ENCODE data around the gene BBS12.
"Not testable (repeated sequence)": the region's sequence is repeated elsewhere in the genome, so short reads cannot be mapped to it uniquely, and the experiment has no call there.

BBS12 gene

GRCh38 chr4:122765692-122766352 lies 33.3 kb downstream of the BBS12 start:
- DNase-seq (ENCODE audit: low read depth) = no peak

GRCh38 chr4:122766353-122766705 lies 33.8 kb downstream of the BBS12 start:
- DNase-seq (ENCODE audit: low read depth) = no peak

GRCh38 chr4:122766950-122767349 lies 34.4 kb downstream of the BBS12 start:
- DNase-seq (ENCODE audit: low read depth) = no peak

- DNase-seq (ENCODE audit: low read depth) = no peak
Observed at GRCh38 chr4:122771724-122772123, 39.2 kb downstream of the BBS12 start.

GRCh38 chr4:122772311-122772710 lies 39.8 kb downstream of the BBS12 start:
- no peak for DNase-seq (ENCODE audit: low read depth)

- DNase-seq (ENCODE audit: low read depth) = no peak
Observed at GRCh38 chr4:122772986-122773385, 40.5 kb downstream of the BBS12 start.

- DNase-seq (ENCODE audit: low read depth) = no peak
Observed at GRCh38 chr4:122775039-122775438, 42.5 kb downstream of the BBS12 start.

GRCh38 chr4:122775987-122776836 lies 43.7 kb downstream of the BBS12 start:
- no peak for DNase-seq (ENCODE audit: low read depth)

GRCh38 chr4:122776916-122777315 lies 44.4 kb downstream of the BBS12 start:
- DNase-seq (ENCODE audit: low read depth) = no peak

- DNase-seq (ENCODE audit: low read depth) = no peak
Observed at GRCh38 chr4:122777846-122778673, 45.6 kb downstream of the BBS12 start.

- DNase-seq (ENCODE audit: low read depth) = no peak
Observed at GRCh38 chr4:122781486-122781885, 49.0 kb downstream of the BBS12 start.

- DNase-seq (ENCODE audit: low read depth) = no peak
Observed at GRCh38 chr4:122783301-122784215, 51.1 kb downstream of the BBS12 start.

GRCh38 chr4:122784261-122784660 lies 51.8 kb downstream of the BBS12 start:
- DNase-seq (ENCODE audit: low read depth) = no peak

- DNase-seq (ENCODE audit: low read depth) = no peak
Observed at GRCh38 chr4:122785099-122785498, 52.6 kb downstream of the BBS12 start.

GRCh38 chr4:122786296-122786695 lies 53.8 kb downstream of the BBS12 start:
- DNase-seq (ENCODE audit: low read depth) = not testable (repeated sequence)

- DNase-seq (ENCODE audit: low read depth) = not testable (repeated sequence)
Observed at GRCh38 chr4:122786920-122787319, 54.4 kb downstream of the BBS12 start.

GRCh38 chr4:122787940-122788339 lies 55.4 kb downstream of the BBS12 start:
- no peak for DNase-seq (ENCODE audit: low read depth)

GRCh38 chr4:122788935-122789334 lies 56.4 kb downstream of the BBS12 start:
- no peak for DNase-seq (ENCODE audit: low read depth)

- no peak for DNase-seq (ENCODE audit: low read depth)
Observed at GRCh38 chr4:122793811-122794210, 61.3 kb downstream of the BBS12 start.
